Measurements from ENCODE around the gene CPED1. TPM values are rescaled to one million over a fixed set of nuclear protein-coding genes. Genes with fewer than 3 reads are reported as not detected.
"Not testable (repeated sequence)": the region's sequence is repeated elsewhere in the genome, so short reads cannot be mapped to it uniquely, and the experiment has no call there.

CPED1 gene
- total RNA-seq, 4 donors from 2014 or later, result 1.9 to 4.4 (median 3.7) TPM

- H3K4me3 ChIP-seq (ENCODE audit: low read depth, poor library complexity, severe bottlenecking), result no peak overlapping the region
- intact Hi-C loops (cut with DNase I; ENCODE audit: low total_unique reads), result no loop called here
- DNase-seq (ENCODE audit: low spot score in 2 of 2), result no peak
- 56 to 65% methylated on average over 2 of the region's 2 CpGs for WGBS, 2 donors
- TF ChIP-seq CTCF (IDR thresholded peaks at IDR 0.05) (no peak), POLR2A (IDR thresholded peaks at IDR 0.05) (no peak)
Measured at GRCh38 chr7:121212036-121212435, 223.5 kb downstream of the CPED1 start.

- intact Hi-C loops (cut with DNase I; ENCODE audit: low total_unique reads), result no loop called here
- no peak overlapping the region for H3K4me3 ChIP-seq (ENCODE audit: low read depth, poor library complexity, severe bottlenecking)
- no peak for DNase-seq (ENCODE audit: low spot score in 2 of 2)
- whole genome bisulfite sequencing, 2 donors, result 86 to 91% methylated on average over 2 of the region's 2 CpGs
- TF ChIP-seq CTCF (IDR thresholded peaks at IDR 0.05) (no peak), POLR2A (IDR thresholded peaks at IDR 0.05) (no peak)
Measured at GRCh38 chr7:121214657-121215056, 226.1 kb downstream of the CPED1 start.

- DNase-seq (ENCODE audit: low spot score in 2 of 2), result no peak
- WGBS, 2 donors, result 67 to 69% methylated on average over 2 of the region's 2 CpGs
- TF ChIP-seq POLR2A (IDR thresholded peaks at IDR 0.05) (no peak), CTCF (IDR thresholded peaks at IDR 0.05) (no peak)
- intact Hi-C loops (cut with DNase I; ENCODE audit: low total_unique reads), result no loop called here
- H3K4me3 ChIP-seq (ENCODE audit: low read depth, poor library complexity, severe bottlenecking), result no peak overlapping the region
Measured at GRCh38 chr7:121219026-121219425, 230.5 kb downstream of the CPED1 start.

- DNase-seq (ENCODE audit: low spot score in 2 of 2); intact Hi-C loops (cut with DNase I; ENCODE audit: low total_unique reads); H3K4me3 ChIP-seq (ENCODE audit: low read depth, poor library complexity, severe bottlenecking): not testable (repeated sequence)
- 96 to 98% methylated on average over 2 of the region's 2 CpGs for WGBS, 2 donors
Measured at GRCh38 chr7:121221108-121221507, 232.6 kb downstream of the CPED1 start.

- no peak for DNase-seq (ENCODE audit: low spot score in 2 of 2)
- TF ChIP-seq CTCF (IDR thresholded peaks at IDR 0.05) (no peak), POLR2A (IDR thresholded peaks at IDR 0.05) (no peak)
- intact Hi-C loops (cut with DNase I; ENCODE audit: low total_unique reads), result no loop called here
- WGBS, 2 donors, result 96 to 97% methylated on average over 1 of the region's 1 CpG
- H3K4me3 ChIP-seq (ENCODE audit: low read depth, poor library complexity, severe bottlenecking), result no peak overlapping the region
Measured at GRCh38 chr7:121228779-121229178, 240.3 kb downstream of the CPED1 start.

GRCh38 chr7:121235201-121235600 lies 246.7 kb downstream of the CPED1 start:
- TF ChIP-seq POLR2A (IDR thresholded peaks at IDR 0.05) (no peak), CTCF (IDR thresholded peaks at IDR 0.05) (no peak)
- intact Hi-C loops (cut with DNase I; ENCODE audit: low total_unique reads), result no loop called here
- no peak overlapping the region for H3K4me3 ChIP-seq (ENCODE audit: low read depth, poor library complexity, severe bottlenecking)
- DNase-seq (ENCODE audit: low spot score in 2 of 2), result no peak
